Muscle of arm (tissue), 12 donors: ENCODE results near the gene TCF7L2. TPM values are rescaled to one million over a fixed set of nuclear protein-coding genes. Genes with fewer than 3 reads are reported as not detected.

Experiments used
- DNase-seq: peaks from one replicate; pipeline ENCODE4 v3.0.0-alpha.2; 2013
- polyA plus RNA-seq, 12 donors: library from polyadenylated mRNA; unstranded; fragments of 120-200 nt; gene quantifications; one replicate each; pipeline ENCODE4 v1.2.1, GENCODE V29; 2013; ENCODE audit not compliant: insufficient read length in 12 of 12

The TCF7L2 gene
- polyA plus RNA-seq, 12 donors: 37.6 to 122 (median 51.4) TPM; not detected in 1

- no peak for DNase-seq
Observed at GRCh38 chr10:112990271-112990670, 40.2 kb downstream of the TCF7L2 start.

- no peak for DNase-seq
Observed at GRCh38 chr10:112991888-112992491, 41.9 kb downstream of the TCF7L2 start.

GRCh38 chr10:112996462-112996861 is 46.4 kb downstream of the TCF7L2 start:
- no peak for DNase-seq

- DNase-seq: no peak
Observed at GRCh38 chr10:112999102-112999501, 49.1 kb downstream of the TCF7L2 start.

GRCh38 chr10:113000442-113000841 is 50.4 kb downstream of the TCF7L2 start:
- no peak for DNase-seq

- no peak for DNase-seq
Observed at GRCh38 chr10:113000876-113001598, 51.0 kb downstream of the TCF7L2 start.

GRCh38 chr10:113001599-113002448 is 51.8 kb downstream of the TCF7L2 start:
- no peak for DNase-seq

- no peak for DNase-seq
Observed at GRCh38 chr10:113002449-113002777, 52.4 kb downstream of the TCF7L2 start.

GRCh38 chr10:113003052-113003451 is 53.0 kb downstream of the TCF7L2 start:
- DNase-seq: no peak

GRCh38 chr10:113004069-113004618 is 54.1 kb downstream of the TCF7L2 start:
- no peak for DNase-seq

- DNase-seq: no peak
Observed at GRCh38 chr10:113005380-113005779, 55.3 kb downstream of the TCF7L2 start.

- no peak for DNase-seq
Observed at GRCh38 chr10:113006656-113007342, 56.8 kb downstream of the TCF7L2 start.

GRCh38 chr10:113007343-113007771 is 57.3 kb downstream of the TCF7L2 start:
- no peak for DNase-seq

GRCh38 chr10:113007821-113008220 is 57.8 kb downstream of the TCF7L2 start:
- no peak for DNase-seq

- DNase-seq: no peak
Observed at GRCh38 chr10:113011592-113012374, 61.7 kb downstream of the TCF7L2 start.

- no peak for DNase-seq
Observed at GRCh38 chr10:113015201-113015600, 65.2 kb downstream of the TCF7L2 start.

- no peak for DNase-seq
Observed at GRCh38 chr10:113017376-113017775, 67.3 kb downstream of the TCF7L2 start.

GRCh38 chr10:113018034-113018433 is 68.0 kb downstream of the TCF7L2 start:
- no peak for DNase-seq

GRCh38 chr10:113019096-113019495 is 69.0 kb downstream of the TCF7L2 start:
- DNase-seq: no peak

GRCh38 chr10:113019692-113020474 is 69.8 kb downstream of the TCF7L2 start:
- no peak for DNase-seq
